Measurements from ENCODE around the gene IFNL4.

The IFNL4 gene

GRCh38 chr19:39293394-39293793 is 44.7 kb upstream of the IFNL4 start:
- TF ChIP-seq POLR2AphosphoS5 (IDR thresholded peaks at IDR 0.05; ENCODE audit: low read depth, low read length) (no peak), REST (IDR thresholded peaks at IDR 0.05; ENCODE audit: insufficient read depth in 1 of 2, low read depth in 2 of 2, low read length in 2 of 2) (no peak), FOXP2 (optimal IDR thresholded peaks at IDR 0.05; ENCODE audit: borderline replicate concordance, extremely low read depth, extremely low read length, insufficient read depth) (no peak), TAF1 (IDR thresholded peaks at IDR 0.05; ENCODE audit: borderline replicate concordance, insufficient read depth, low read length) (no peak), SIN3A (IDR thresholded peaks at IDR 0.05; ENCODE audit: borderline replicate concordance, insufficient read depth, low read length) (no peak)

GRCh38 chr19:39284032-39284431 is 35.4 kb upstream of the IFNL4 start:
- TF ChIP-seq SIN3A (IDR thresholded peaks at IDR 0.05; ENCODE audit: borderline replicate concordance, insufficient read depth, low read length) (no peak), TAF1 (IDR thresholded peaks at IDR 0.05; ENCODE audit: borderline replicate concordance, insufficient read depth, low read length) (no peak), POLR2AphosphoS5 (IDR thresholded peaks at IDR 0.05; ENCODE audit: low read depth, low read length) (no peak), REST (IDR thresholded peaks at IDR 0.05; ENCODE audit: insufficient read depth in 1 of 2, low read depth in 2 of 2, low read length in 2 of 2) (no peak), FOXP2 (optimal IDR thresholded peaks at IDR 0.05; ENCODE audit: borderline replicate concordance, extremely low read depth, extremely low read length, insufficient read depth) (no peak)

- TF ChIP-seq POLR2AphosphoS5 (IDR thresholded peaks at IDR 0.05; ENCODE audit: low read depth, low read length) (no peak), REST (IDR thresholded peaks at IDR 0.05; ENCODE audit: insufficient read depth in 1 of 2, low read depth in 2 of 2, low read length in 2 of 2) (no peak), TAF1 (IDR thresholded peaks at IDR 0.05; ENCODE audit: borderline replicate concordance, insufficient read depth, low read length) (no peak), FOXP2 (optimal IDR thresholded peaks at IDR 0.05; ENCODE audit: borderline replicate concordance, extremely low read depth, extremely low read length, insufficient read depth) (no peak), SIN3A (IDR thresholded peaks at IDR 0.05; ENCODE audit: borderline replicate concordance, insufficient read depth, low read length) (no peak)
These were observed 33.4 kb upstream of the IFNL4 start for GRCh38 chr19:39282021-39282420.

- TF ChIP-seq POLR2AphosphoS5 (IDR thresholded peaks at IDR 0.05; ENCODE audit: low read depth, low read length) (no peak), FOXP2 (optimal IDR thresholded peaks at IDR 0.05; ENCODE audit: borderline replicate concordance, extremely low read depth, extremely low read length, insufficient read depth) (no peak), TAF1 (IDR thresholded peaks at IDR 0.05; ENCODE audit: borderline replicate concordance, insufficient read depth, low read length) (no peak), SIN3A (IDR thresholded peaks at IDR 0.05; ENCODE audit: borderline replicate concordance, insufficient read depth, low read length) (no peak), REST (IDR thresholded peaks at IDR 0.05; ENCODE audit: insufficient read depth in 1 of 2, low read depth in 2 of 2, low read length in 2 of 2) (no peak)
These were observed 28.9 kb upstream of the IFNL4 start for GRCh38 chr19:39277598-39277997.

GRCh38 chr19:39276740-39277139 is 28.1 kb upstream of the IFNL4 start:
- TF ChIP-seq POLR2AphosphoS5 (IDR thresholded peaks at IDR 0.05; ENCODE audit: low read depth, low read length) (no peak), TAF1 (IDR thresholded peaks at IDR 0.05; ENCODE audit: borderline replicate concordance, insufficient read depth, low read length) (no peak), SIN3A (IDR thresholded peaks at IDR 0.05; ENCODE audit: borderline replicate concordance, insufficient read depth, low read length) (no peak), FOXP2 (optimal IDR thresholded peaks at IDR 0.05; ENCODE audit: borderline replicate concordance, extremely low read depth, extremely low read length, insufficient read depth) (no peak), REST (IDR thresholded peaks at IDR 0.05; ENCODE audit: insufficient read depth in 1 of 2, low read depth in 2 of 2, low read length in 2 of 2) (no peak)
